ENCODE data around the gene SEMA3G. TPM values are rescaled to one million over a fixed set of nuclear protein-coding genes. Genes with fewer than 3 reads are reported as not detected.
A peak's percentile ranks its signal among the peaks of the same experiment; 100 is the strongest.

SEMA3G gene
- total and polyA plus RNA-seq, 2 experiments from 2014 or later: 0.47 to 2.5 TPM

- peak overlapping the region; percentile 60; the same call in 1 of the 2 replicates for H2AFZ ChIP-seq
- no peak overlapping the region for H3K4me3 ChIP-seq
- Mint-ChIP-seq H3K4me3 (no peak overlapping the region), H3K9me3 (no peaks in the 10 kb centered on the region), H3K4me1 (peaks cover 6% of the 10 kb centered on the region), H3K27ac (no peak overlapping the region), H3K27me3 (ENCODE audit: insufficient read depth, low read depth, poor library complexity) (peaks cover 3% of the 10 kb centered on the region), H3K36me3 (ENCODE audit: low read depth) (no peaks in the 10 kb centered on the region)
- no peaks in the 10 kb centered on the region for H4K20me1 ChIP-seq (replicated peaks; ENCODE audit: insufficient read depth)
- H3K79me2 ChIP-seq (replicated peaks; ENCODE audit: insufficient read depth): no peaks in the 10 kb centered on the region
- no peak for ATAC-seq
- no peaks in the 10 kb centered on the region for H3K4me1 ChIP-seq (ENCODE audit: insufficient read depth)
- DNase-seq (ENCODE audit: low spot score): no peak
- no peaks in the 10 kb centered on the region for H3F3A ChIP-seq (replicated peaks; ENCODE audit: low read depth)
- no peak overlapping the region for H3K4me2 ChIP-seq
- H3K36me3 ChIP-seq (ENCODE audit: insufficient read depth): no peaks in the 10 kb centered on the region
- no peaks in the 10 kb centered on the region for H3K9me2 ChIP-seq (ENCODE audit: insufficient read depth)
- TF ChIP-seq REST (IDR thresholded peaks at IDR 0.05; ENCODE audit: unreplicated experiment) (no peak), STAT1 (IDR thresholded peaks at IDR 0.05; ENCODE audit: unreplicated experiment) (no peak), ZNF331 (CRISPR knock-in tag; IDR thresholded peaks at IDR 0.05; ENCODE audit: low read depth) (no peak), NANOG (IDR thresholded peaks at IDR 0.05; ENCODE audit: borderline replicate concordance) (no peak)
- TF ChIP-seq, protein P1, sequence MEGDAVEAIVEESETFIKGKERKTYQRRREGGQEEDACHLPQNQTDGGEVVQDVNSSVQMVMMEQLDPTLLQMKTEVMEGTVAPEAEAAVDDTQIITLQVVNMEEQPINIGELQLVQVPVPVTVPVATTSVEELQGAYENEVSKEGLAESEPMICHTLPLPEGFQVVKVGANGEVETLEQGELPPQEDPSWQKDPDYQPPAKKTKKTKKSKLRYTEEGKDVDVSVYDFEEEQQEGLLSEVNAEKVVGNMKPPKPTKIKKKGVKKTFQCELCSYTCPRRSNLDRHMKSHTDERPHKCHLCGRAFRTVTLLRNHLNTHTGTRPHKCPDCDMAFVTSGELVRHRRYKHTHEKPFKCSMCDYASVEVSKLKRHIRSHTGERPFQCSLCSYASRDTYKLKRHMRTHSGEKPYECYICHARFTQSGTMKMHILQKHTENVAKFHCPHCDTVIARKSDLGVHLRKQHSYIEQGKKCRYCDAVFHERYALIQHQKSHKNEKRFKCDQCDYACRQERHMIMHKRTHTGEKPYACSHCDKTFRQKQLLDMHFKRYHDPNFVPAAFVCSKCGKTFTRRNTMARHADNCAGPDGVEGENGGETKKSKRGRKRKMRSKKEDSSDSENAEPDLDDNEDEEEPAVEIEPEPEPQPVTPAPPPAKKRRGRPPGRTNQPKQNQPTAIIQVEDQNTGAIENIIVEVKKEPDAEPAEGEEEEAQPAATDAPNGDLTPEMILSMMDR (conservative IDR thresholded peaks at IDR 0.05; ENCODE audit: low read depth in 2 of 2): no peak
- TF ChIP-seq, protein P2, sequence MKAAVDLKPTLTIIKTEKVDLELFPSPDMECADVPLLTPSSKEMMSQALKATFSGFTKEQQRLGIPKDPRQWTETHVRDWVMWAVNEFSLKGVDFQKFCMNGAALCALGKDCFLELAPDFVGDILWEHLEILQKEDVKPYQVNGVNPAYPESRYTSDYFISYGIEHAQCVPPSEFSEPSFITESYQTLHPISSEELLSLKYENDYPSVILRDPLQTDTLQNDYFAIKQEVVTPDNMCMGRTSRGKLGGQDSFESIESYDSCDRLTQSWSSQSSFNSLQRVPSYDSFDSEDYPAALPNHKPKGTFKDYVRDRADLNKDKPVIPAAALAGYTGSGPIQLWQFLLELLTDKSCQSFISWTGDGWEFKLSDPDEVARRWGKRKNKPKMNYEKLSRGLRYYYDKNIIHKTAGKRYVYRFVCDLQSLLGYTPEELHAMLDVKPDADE (IDR thresholded peaks at IDR 0.05): no peak
- H3K27me3 ChIP-seq (ENCODE audit: insufficient read depth): no peaks in the 10 kb centered on the region
- H3K27ac ChIP-seq (ENCODE audit: low read depth): no peak overlapping the region
Observed at GRCh38 chr3:52429031-52429430, 15.9 kb downstream of the SEMA3G start.

GRCh38 chr3:52428151-52429005, 16.5 kb downstream of the SEMA3G start:
- peaks cover 8% of the 10 kb centered on the region for H3K4me1 Mint-ChIP-seq
- no peak overlapping the region for H3K4me2 ChIP-seq
- no peaks in the 10 kb centered on the region for H3K36me3 Mint-ChIP-seq (ENCODE audit: low read depth)
- H3K27ac Mint-ChIP-seq: no peak overlapping the region
- no peaks in the 10 kb centered on the region for H3K9me3 Mint-ChIP-seq
- H3K36me3 ChIP-seq (ENCODE audit: insufficient read depth): no peaks in the 10 kb centered on the region
- H3K9me2 ChIP-seq (ENCODE audit: insufficient read depth): no peaks in the 10 kb centered on the region
- H3K27me3 ChIP-seq (ENCODE audit: insufficient read depth): no peaks in the 10 kb centered on the region
- no peaks in the 10 kb centered on the region for H3K79me2 ChIP-seq (replicated peaks; ENCODE audit: insufficient read depth)
- H3K27me3 Mint-ChIP-seq (ENCODE audit: insufficient read depth, low read depth, poor library complexity): peaks cover 3% of the 10 kb centered on the region
- 0 out of 2 replicates have a peak, but pooled peaks cover 2% of the 10 kb centered on the region for H3K4me1 ChIP-seq (ENCODE audit: insufficient read depth)
- H3K4me3 ChIP-seq: no peak overlapping the region
- peak overlapping the region; percentile 60; the same call in 1 of the 2 replicates for H2AFZ ChIP-seq
- no peaks in the 10 kb centered on the region for H4K20me1 ChIP-seq (replicated peaks; ENCODE audit: insufficient read depth)
- DNase-seq (ENCODE audit: low spot score) (peak; percentile 75), ATAC-seq (peak; percentile 92)
- TF ChIP-seq ZNF331 (CRISPR knock-in tag; IDR thresholded peaks at IDR 0.05; ENCODE audit: low read depth): no peak
- TF ChIP-seq POLR2AphosphoS5 (IDR thresholded peaks at IDR 0.05; ENCODE audit: low read depth): no peak
- TF ChIP-seq JUNB (IDR thresholded peaks at IDR 0.05; ENCODE audit: unreplicated experiment): no peak
- TF ChIP-seq, protein P1 (conservative IDR thresholded peaks at IDR 0.05; ENCODE audit: low read depth in 2 of 2): peak; percentile 86 to 89
- no peak for TF ChIP-seq EZH2phosphoT487 (IDR thresholded peaks at IDR 0.05; ENCODE audit: unreplicated experiment)
- no peak for TF ChIP-seq CREB1 (CRISPR knock-in tag; IDR thresholded peaks at IDR 0.05; ENCODE audit: low read depth)
- H3F3A ChIP-seq (replicated peaks; ENCODE audit: low read depth): no peaks in the 10 kb centered on the region
- H3K4me3 Mint-ChIP-seq: no peak overlapping the region
- no peak overlapping the region for H3K27ac ChIP-seq (ENCODE audit: low read depth)

Data from GM23338 (cell line).